HEK293 (cell line): ENCODE measurements around the gene USP9Y.

Experiments used
- CTCF ChIA-PET: fragments of 350-600 bp; formaldehyde crosslinking; extraction: SDS; loops from one replicate; lab custom pipeline; 2021; ENCODE audit warnings: antibody characterized with exemption; lab: Yijun Ruan, JAX
- POLR2A ChIA-PET: fragments of 300-600 bp; formaldehyde crosslinking; extraction: SDS; loops from one replicate; lab custom pipeline; 2020; ENCODE audit warnings: antibody characterized with exemption, inconsistent platforms; lab: Yijun Ruan, JAX
- H3K27ac ChIP-seq: fragments of 200-500 bp; sonication (Bioruptor generic); 2 replicates; pipeline ENCODE4 v1.5.1; 2014; ENCODE audit warnings: low read depth, low read length, control low read depth, inconsistent platforms; ENCODE audit errors: extremely low read depth
- H3K36me3 ChIP-seq, 2 experiments: fragments of 200-500 bp in 1 of 2; sonication (Bioruptor generic) in 1 of 2; 1 replicate in 1 of 2; 2 replicates in 1 of 2; pipeline ENCODE4 v1.5.1; 2014 to 2017; ENCODE audit warnings: inconsistent platforms in 2 of 2, low read length in 2 of 2; ENCODE audit not compliant: control insufficient read depth in 2 of 2, insufficient read depth in 1 of 2
- H3K4me1 ChIP-seq: fragments of 200-500 bp; sonication (Bioruptor generic); 2 replicates; pipeline ENCODE4 v1.5.1; 2014; ENCODE audit warnings: mild to moderate bottlenecking, low read length, inconsistent platforms; ENCODE audit not compliant: control insufficient read depth, insufficient read depth
- H3K4me3 ChIP-seq: 2 replicates; pipeline ENCODE4 v1.5.1; 2011; ENCODE audit warnings: low read depth, mild to moderate bottlenecking, control low read depth, low read length, moderate library complexity
- H3K9me3 ChIP-seq: fragments of 200-500 bp; sonication (Bioruptor generic); 2 replicates; pipeline ENCODE4 v1.5.1; 2014; ENCODE audit warnings: low read depth, low read length, inconsistent platforms; ENCODE audit not compliant: control insufficient read depth, insufficient read depth
- BCL11A ChIP-seq: fragments of 450-650 bp; formaldehyde crosslinking; IDR thresholded peaks from 2 replicates; pipeline ENCODE4 v1.5.1; 2016; ENCODE audit warnings: low read depth, missing biosample characterization, missing genetic modification characterization
- HOXC10 ChIP-seq: sonication (generic); formaldehyde crosslinking; IDR thresholded peaks from 2 replicates; pipeline ENCODE4 v1.8.1; 2023; ENCODE audit warnings: mild to moderate bottlenecking, missing genetic modification reagents
- IKZF3 ChIP-seq: fragments of 450-650 bp; IDR thresholded peaks from 2 replicates; pipeline ENCODE4 v1.5.0; 2018; ENCODE audit warnings: missing biosample characterization, mild to moderate bottlenecking, missing genetic modification characterization, moderate library complexity
- KLF10 ChIP-seq: fragments of 450-650 bp; IDR thresholded peaks from 2 replicates; pipeline ENCODE4 v1.5.1; 2018; ENCODE audit warnings: missing biosample characterization, mild to moderate bottlenecking, missing genetic modification characterization
- KLF7 ChIP-seq: fragments of 450-650 bp; formaldehyde crosslinking; IDR thresholded peaks from 2 replicates; pipeline ENCODE4 v1.5.1; 2016; ENCODE audit warnings: missing biosample characterization, missing genetic modification characterization, borderline replicate concordance
- KLF8 ChIP-seq: fragments of 450-650 bp; formaldehyde crosslinking; IDR thresholded peaks from 2 replicates; pipeline ENCODE4 v1.5.1; 2016; ENCODE audit warnings: missing biosample characterization, missing genetic modification characterization
- REST ChIP-seq: fragments of 450-650 bp; formaldehyde crosslinking; IDR thresholded peaks from 2 replicates; pipeline ENCODE4 v1.5.1; 2016; ENCODE audit warnings: missing biosample characterization, missing genetic modification characterization
- SCRT2 ChIP-seq: fragments of 450-650 bp; formaldehyde crosslinking; IDR thresholded peaks from 2 replicates; pipeline ENCODE4 v1.5.1; 2016; ENCODE audit warnings: missing biosample characterization, missing genetic modification characterization
- TSHZ1 ChIP-seq: fragments of 450-650 bp; formaldehyde crosslinking; IDR thresholded peaks from 2 replicates; pipeline ENCODE4 v1.5.1; 2016; ENCODE audit warnings: missing biosample characterization, missing genetic modification characterization, borderline replicate concordance
- YY1 ChIP-seq: fragments of 450-650 bp; formaldehyde crosslinking; IDR thresholded peaks from 2 replicates; pipeline ENCODE4 v1.5.1; 2018; ENCODE audit warnings: missing biosample characterization, missing genetic modification characterization
- YY2 ChIP-seq: fragments of 450-650 bp; formaldehyde crosslinking; IDR thresholded peaks from 2 replicates; pipeline ENCODE4 v1.5.1; 2016; ENCODE audit warnings: missing biosample characterization, missing genetic modification characterization
- ZBTB17 ChIP-seq: fragments of 450-650 bp; formaldehyde crosslinking; IDR thresholded peaks from 2 replicates; pipeline ENCODE4 v1.5.1; 2016; ENCODE audit warnings: missing biosample characterization, missing genetic modification characterization
- ZBTB44 ChIP-seq: fragments of 450-650 bp; IDR thresholded peaks from 2 replicates; pipeline ENCODE4 v1.5.1; 2018; ENCODE audit warnings: missing biosample characterization, mild to moderate bottlenecking, missing genetic modification characterization
- ZFP69B ChIP-seq: fragments of 450-650 bp; formaldehyde crosslinking; IDR thresholded peaks from 2 replicates; pipeline ENCODE4 v1.5.1; 2016; ENCODE audit warnings: missing biosample characterization, missing genetic modification characterization
- ZNF114 ChIP-seq: fragments of 450-650 bp; formaldehyde crosslinking; IDR thresholded peaks from 2 replicates; pipeline ENCODE4 v1.5.0; 2017; ENCODE audit warnings: missing biosample characterization, missing genetic modification characterization
- ZNF23 ChIP-seq: fragments of 450-650 bp; formaldehyde crosslinking; IDR thresholded peaks from 2 replicates; pipeline ENCODE4 v1.5.1; 2016; ENCODE audit warnings: missing biosample characterization, missing genetic modification characterization, borderline replicate concordance
- ZNF354C ChIP-seq: fragments of 450-650 bp; formaldehyde crosslinking; IDR thresholded peaks from 2 replicates; pipeline ENCODE4 v1.5.1; 2016; ENCODE audit warnings: missing biosample characterization, missing genetic modification characterization, low read depth, borderline replicate concordance
- ZNF398 ChIP-seq: fragments of 450-650 bp; formaldehyde crosslinking; IDR thresholded peaks from 2 replicates; pipeline ENCODE4 v1.5.1; 2017; ENCODE audit warnings: missing biosample characterization, missing genetic modification characterization
- ZNF416 ChIP-seq: fragments of 450-650 bp; formaldehyde crosslinking; IDR thresholded peaks from 2 replicates; pipeline ENCODE4 v1.5.1; 2016; ENCODE audit warnings: missing biosample characterization, missing genetic modification characterization
- ZNF645 ChIP-seq: fragments of 450-650 bp; formaldehyde crosslinking; IDR thresholded peaks from 2 replicates; pipeline ENCODE4; 2016; ENCODE audit warnings: missing biosample characterization, missing genetic modification characterization
- ZNF776 ChIP-seq: fragments of 450-650 bp; formaldehyde crosslinking; IDR thresholded peaks from 2 replicates; pipeline ENCODE4 v1.5.0; 2017; ENCODE audit warnings: missing biosample characterization, missing genetic modification characterization, borderline replicate concordance
- ZSCAN30 ChIP-seq: fragments of 450-650 bp; IDR thresholded peaks from 2 replicates; pipeline ENCODE4 v1.5.1; 2018; ENCODE audit warnings: missing biosample characterization, mild to moderate bottlenecking, missing genetic modification characterization, moderate library complexity
- TF ChIP-seq, protein P1 (sequence below): fragments of 450-650 bp; formaldehyde crosslinking; IDR thresholded peaks from 2 replicates; pipeline ENCODE4 v1.5.1; 2016; ENCODE audit warnings: missing biosample characterization, missing genetic modification characterization

The USP9Y gene

GRCh38 chrY:12784521-12784920 lies 83.5 kb downstream of the USP9Y start (continued):
- TF ChIP-seq ZNF645 (tag by site-specific recombination) (no peak), ZNF398 (no peak), ZBTB17 (no peak)

DNA sequence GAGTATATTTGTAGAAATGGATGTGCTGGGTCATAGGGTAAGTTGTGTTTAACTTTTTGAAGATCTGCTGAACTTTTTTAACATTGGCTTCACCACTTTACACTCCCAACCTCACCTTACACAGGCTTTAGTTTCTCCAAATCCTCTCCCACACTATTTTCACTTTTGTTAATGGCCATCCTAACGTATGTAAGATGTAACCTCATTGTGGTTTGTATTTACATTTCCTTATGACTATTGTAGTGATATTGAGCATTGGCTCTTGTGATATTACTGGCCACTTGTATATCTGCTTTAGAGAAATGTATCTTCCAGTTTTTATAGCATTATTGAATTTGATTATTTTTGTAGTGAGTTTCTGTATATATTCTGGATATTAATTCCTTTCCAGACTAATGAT lies 93.0 kb downstream of the USP9Y start:
- TF ChIP-seq ZNF416 (tag by site-specific recombination) (no peak), ZBTB44 (tag by site-specific recombination) (no peak), SCRT2 (tag by site-specific recombination) (no peak), YY2 (no peak), ZNF23 (no peak), KLF10 (no peak), YY1 (no peak), IKZF3 (tag by site-specific recombination) (no peak), KLF7 (tag by site-specific recombination) (no peak), KLF8 (tag by site-specific recombination) (no peak)
- TF ChIP-seq, protein P1, sequence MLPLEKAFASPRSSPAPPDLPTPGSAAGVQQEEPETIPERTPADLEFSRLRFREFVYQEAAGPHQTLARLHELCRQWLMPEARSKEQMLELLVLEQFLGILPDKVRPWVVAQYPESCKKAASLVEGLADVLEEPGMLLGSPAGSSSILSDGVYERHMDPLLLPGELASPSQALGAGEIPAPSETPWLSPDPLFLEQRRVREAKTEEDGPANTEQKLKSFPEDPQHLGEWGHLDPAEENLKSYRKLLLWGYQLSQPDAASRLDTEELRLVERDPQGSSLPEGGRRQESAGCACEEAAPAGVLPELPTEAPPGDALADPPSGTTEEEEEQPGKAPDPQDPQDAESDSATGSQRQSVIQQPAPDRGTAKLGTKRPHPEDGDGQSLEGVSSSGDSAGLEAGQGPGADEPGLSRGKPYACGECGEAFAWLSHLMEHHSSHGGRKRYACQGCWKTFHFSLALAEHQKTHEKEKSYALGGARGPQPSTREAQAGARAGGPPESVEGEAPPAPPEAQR (tag by site-specific recombination), result no peak
- ChIA-PET POLR2A (no interaction called here), CTCF (no interaction called here)
- no peaks in the 10 kb centered on the region for H3K4me1 ChIP-seq
- H3K4me3 ChIP-seq, result no peak overlapping the region
- H3K36me3 ChIP-seq, result no peaks in the 10 kb centered on the region
- H3K9me3 ChIP-seq, result no peaks in the 10 kb centered on the region
- H3K27ac ChIP-seq, result no peak overlapping the region

GRCh38 chrY:12808046-12808445 lies 107.0 kb downstream of the USP9Y start:
- Histone ChIP-seq H3K4me3 (no peak overlapping the region), H3K36me3 (no peaks in the 10 kb centered on the region), H3K4me1 (no peaks in the 10 kb centered on the region), H3K9me3 (no peaks in the 10 kb centered on the region), H3K27ac (no peak overlapping the region)
- CTCF ChIA-PET, result no interaction called here
- POLR2A ChIA-PET, result no interaction called here
- TF ChIP-seq TSHZ1 (tag by site-specific recombination), result no peak
- no peak for TF ChIP-seq REST (tag by site-specific recombination)
- TF ChIP-seq ZFP69B, result no peak
- no peak for TF ChIP-seq ZNF354C
- no peak for TF ChIP-seq ZNF114 (tag by site-specific recombination)
- no peak for TF ChIP-seq BCL11A
- no peak for TF ChIP-seq ZNF776 (tag by site-specific recombination)
- no peak for TF ChIP-seq HOXC10 (CRISPR knock-in tag)
- TF ChIP-seq ZSCAN30 (tag by site-specific recombination), result no peak
